ENCODE results near the gene CSH2. TPM values are rescaled to one million over a fixed set of nuclear protein-coding genes. Genes with fewer than 3 reads are reported as not detected.
"Not testable (repeated sequence)": the region's sequence is repeated elsewhere in the genome, so short reads cannot be mapped to it uniquely, and the experiment has no call there.

The CSH2 gene
- total RNA-seq, 2 experiments from 2014 or later = not detected

DNA sequence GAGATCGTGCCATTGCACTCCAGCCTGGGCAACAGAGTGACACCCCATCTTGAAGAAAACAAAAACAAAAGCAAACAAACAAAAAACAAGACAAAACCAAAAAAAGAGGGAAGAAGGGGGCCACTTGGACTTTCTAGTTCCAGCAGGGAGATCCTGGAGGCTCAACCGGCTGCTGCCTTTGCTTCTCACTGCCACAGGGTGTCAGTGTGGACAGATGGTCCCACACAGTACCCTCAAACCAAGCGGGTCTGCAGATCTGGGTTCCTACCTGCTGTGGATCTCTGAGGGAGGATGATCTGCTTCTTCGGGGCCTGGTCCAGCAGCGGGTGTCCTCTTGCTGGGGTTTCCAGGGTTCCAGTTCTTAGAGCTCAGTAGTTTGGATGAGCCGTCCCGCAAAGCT is 6.9 kb downstream of the CSH2 start:
- CTCF ChIA-PET = interaction anchor here (1.2 to 2.6 kb wide), 5 partner anchors 12 to 160 kb away, joined by 3 to 7 read pairs (median 3); partner anchors contain the start of gene GH2
- POLR2A ChIA-PET; DNase-seq; H3K4me3 Mint-ChIP-seq; H3K4me1 Mint-ChIP-seq; H3K36me3 Mint-ChIP-seq (ENCODE audit: low read depth); H3K27ac Mint-ChIP-seq; H3K9me3 Mint-ChIP-seq: not testable (repeated sequence)
- peaks cover 23% of the 10 kb centered on the region for H3K27me3 Mint-ChIP-seq

- H3K27me3 Mint-ChIP-seq = peaks cover 29% of the 10 kb centered on the region
- H3K27ac Mint-ChIP-seq = no peak overlapping the region
- CTCF ChIA-PET = interaction anchor here (0.5 to 5.8 kb wide), 4 partner anchors 11 to 31 kb away, joined by 3 to 54 read pairs (median 4); no protein-coding TSS in a partner anchor
- POLR2A ChIA-PET = no interaction called here
- H3K9me3 Mint-ChIP-seq = no peaks in the 10 kb centered on the region
- DNase-seq = no peak
- H3K36me3 Mint-ChIP-seq (ENCODE audit: low read depth) = no peaks in the 10 kb centered on the region
- H3K4me1 Mint-ChIP-seq = no peaks in the 10 kb centered on the region
- no peak overlapping the region for H3K4me3 Mint-ChIP-seq
These were observed 14.2 kb downstream of the CSH2 start for GRCh38 chr17:63859257-63859656.

- CTCF ChIA-PET = interaction anchor here (5.8 kb wide), 1 partner anchor 9 kb away, joined by 54 read pairs; no protein-coding TSS in a partner anchor
- H3K27ac Mint-ChIP-seq; DNase-seq; H3K9me3 Mint-ChIP-seq; H3K4me3 Mint-ChIP-seq; H3K4me1 Mint-ChIP-seq; H3K36me3 Mint-ChIP-seq (ENCODE audit: low read depth); POLR2A ChIA-PET: not testable (repeated sequence)
- H3K27me3 Mint-ChIP-seq = peaks cover 29% of the 10 kb centered on the region
These were observed 17.1 kb downstream of the CSH2 start for GRCh38 chr17:63856425-63856824.

DNA sequence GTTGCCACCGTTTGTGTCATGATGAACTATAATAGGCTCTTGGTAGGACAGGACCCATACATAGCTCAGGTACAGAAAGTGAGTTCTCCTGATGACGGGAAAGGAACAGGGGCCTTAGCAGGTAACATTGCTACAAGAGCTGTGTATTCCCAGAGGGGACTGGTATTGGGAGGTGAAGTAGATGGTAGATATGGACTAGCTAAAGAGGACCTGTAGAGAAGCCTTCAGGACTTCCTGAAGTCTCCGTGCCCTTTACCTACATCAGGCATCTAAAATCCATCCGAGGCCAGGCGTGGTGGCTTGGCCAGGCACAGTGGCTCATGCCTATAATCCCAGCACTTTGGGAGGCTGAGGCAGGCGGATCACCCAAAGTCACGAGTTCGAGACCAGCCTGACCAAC is 18.3 kb downstream of the CSH2 start:
- Mint-ChIP-seq H3K27me3 (peaks cover 28% of the 10 kb centered on the region), H3K4me3 (no peak overlapping the region), H3K9me3 (no peaks in the 10 kb centered on the region), H3K27ac (no peak overlapping the region), H3K4me1 (no peaks in the 10 kb centered on the region), H3K36me3 (ENCODE audit: low read depth) (no peaks in the 10 kb centered on the region)
- ChIA-PET POLR2A (no interaction called here), CTCF (interaction anchor here (0.8 to 1.1 kb wide), 3 partner anchors 8 to 12 kb away, joined by 3 read pairs; partner anchors contain the start of gene SMARCD2)
- DNase-seq = no peak

DNA sequence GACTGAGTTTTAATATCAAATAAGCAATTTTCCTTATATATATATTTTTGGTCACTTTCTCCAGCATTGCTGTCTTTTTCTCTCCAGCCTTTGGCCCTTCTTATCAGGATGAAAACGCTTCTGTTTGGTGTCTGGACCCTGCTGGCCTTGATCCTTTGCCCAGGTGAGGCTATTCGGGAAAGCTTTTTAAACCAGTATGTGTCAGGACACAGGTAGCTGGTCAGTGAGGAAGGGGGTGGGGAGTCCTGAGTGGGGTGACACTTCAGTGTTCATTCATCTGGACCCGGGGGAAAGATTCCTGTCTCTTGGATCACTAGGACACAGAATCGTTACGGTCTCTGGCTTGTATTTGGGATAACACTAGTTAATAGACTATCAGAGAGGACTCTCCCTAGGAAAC is 18.8 kb downstream of the CSH2 start:
- no peak for DNase-seq
- Mint-ChIP-seq H3K4me3 (no peak overlapping the region), H3K27me3 (peaks cover 25% of the 10 kb centered on the region), H3K4me1 (peaks cover under 1% of the 10 kb centered on the region), H3K9me3 (no peaks in the 10 kb centered on the region), H3K36me3 (ENCODE audit: low read depth) (no peaks in the 10 kb centered on the region), H3K27ac (no peak overlapping the region)
- CTCF ChIA-PET = interaction anchor here (0.8 to 1.1 kb wide), 3 partner anchors 8 to 12 kb away, joined by 3 read pairs; partner anchors contain the start of gene SMARCD2
- POLR2A ChIA-PET = no interaction called here

DNA sequence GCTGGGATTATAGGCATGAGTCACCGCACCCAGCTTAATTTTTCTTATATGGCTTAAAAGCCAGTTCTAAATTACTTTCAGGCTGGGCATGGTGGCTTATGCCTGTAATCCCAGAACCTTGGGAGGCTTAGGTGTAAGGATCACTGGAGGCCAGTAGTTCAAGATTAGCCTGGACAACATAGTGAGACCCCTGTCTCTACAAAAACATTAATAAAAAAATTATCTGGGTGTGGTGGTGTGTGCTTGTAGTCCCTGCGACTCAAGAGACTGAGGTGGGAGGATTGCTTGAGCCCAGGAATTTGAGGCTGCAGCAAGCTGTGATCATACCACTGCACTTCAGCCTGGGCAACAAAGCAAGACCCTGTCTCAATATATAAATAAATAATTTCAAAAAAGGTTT is 20.2 kb downstream of the CSH2 start:
- peaks cover 6% of the 10 kb centered on the region for H3K36me3 Mint-ChIP-seq (ENCODE audit: low read depth)
- no peak overlapping the region for H3K4me3 Mint-ChIP-seq
- H3K27ac Mint-ChIP-seq = no peak overlapping the region
- H3K27me3 Mint-ChIP-seq = peaks cover 18% of the 10 kb centered on the region
- POLR2A ChIA-PET = no interaction called here
- H3K4me1 Mint-ChIP-seq = peaks cover 11% of the 10 kb centered on the region
- peaks cover 3% of the 10 kb centered on the region for H3K9me3 Mint-ChIP-seq
- DNase-seq = no peak
- CTCF ChIA-PET = no interaction called here

DNA sequence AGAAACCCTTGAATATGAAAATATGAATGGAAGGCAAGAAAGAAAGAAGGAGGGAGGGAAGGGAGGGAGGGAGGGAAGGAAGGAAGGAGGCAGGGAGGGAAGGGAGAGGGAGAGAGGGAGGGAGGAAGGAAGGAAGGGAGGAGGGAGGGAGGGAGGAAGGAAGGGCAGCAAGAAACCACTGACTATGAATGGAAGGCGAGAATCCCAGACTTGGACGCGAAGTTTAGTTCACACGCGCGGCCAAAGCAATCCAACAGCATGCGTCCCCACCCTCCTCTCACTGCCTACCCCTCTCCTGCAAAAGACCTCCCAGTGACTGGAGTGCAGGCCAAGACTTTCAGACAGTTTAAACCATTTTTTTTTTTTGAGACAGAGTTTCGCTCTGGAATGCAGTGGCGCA is 23.1 kb downstream of the CSH2 start:
- no peak overlapping the region for H3K27ac Mint-ChIP-seq
- H3K4me1 Mint-ChIP-seq = peaks cover 18% of the 10 kb centered on the region
- peaks cover 8% of the 10 kb centered on the region for H3K9me3 Mint-ChIP-seq
- peaks cover 13% of the 10 kb centered on the region for H3K36me3 Mint-ChIP-seq (ENCODE audit: low read depth)
- ChIA-PET POLR2A (no interaction called here), CTCF (interaction anchor here (1.8 kb wide), 1 partner anchor 77 kb away, joined by 10 read pairs; the partner anchor contains the start of genes CCDC47 and DDX42)
- peaks cover 18% of the 10 kb centered on the region for H3K27me3 Mint-ChIP-seq
- no peak overlapping the region for H3K4me3 Mint-ChIP-seq
- DNase-seq = no peak

DNA sequence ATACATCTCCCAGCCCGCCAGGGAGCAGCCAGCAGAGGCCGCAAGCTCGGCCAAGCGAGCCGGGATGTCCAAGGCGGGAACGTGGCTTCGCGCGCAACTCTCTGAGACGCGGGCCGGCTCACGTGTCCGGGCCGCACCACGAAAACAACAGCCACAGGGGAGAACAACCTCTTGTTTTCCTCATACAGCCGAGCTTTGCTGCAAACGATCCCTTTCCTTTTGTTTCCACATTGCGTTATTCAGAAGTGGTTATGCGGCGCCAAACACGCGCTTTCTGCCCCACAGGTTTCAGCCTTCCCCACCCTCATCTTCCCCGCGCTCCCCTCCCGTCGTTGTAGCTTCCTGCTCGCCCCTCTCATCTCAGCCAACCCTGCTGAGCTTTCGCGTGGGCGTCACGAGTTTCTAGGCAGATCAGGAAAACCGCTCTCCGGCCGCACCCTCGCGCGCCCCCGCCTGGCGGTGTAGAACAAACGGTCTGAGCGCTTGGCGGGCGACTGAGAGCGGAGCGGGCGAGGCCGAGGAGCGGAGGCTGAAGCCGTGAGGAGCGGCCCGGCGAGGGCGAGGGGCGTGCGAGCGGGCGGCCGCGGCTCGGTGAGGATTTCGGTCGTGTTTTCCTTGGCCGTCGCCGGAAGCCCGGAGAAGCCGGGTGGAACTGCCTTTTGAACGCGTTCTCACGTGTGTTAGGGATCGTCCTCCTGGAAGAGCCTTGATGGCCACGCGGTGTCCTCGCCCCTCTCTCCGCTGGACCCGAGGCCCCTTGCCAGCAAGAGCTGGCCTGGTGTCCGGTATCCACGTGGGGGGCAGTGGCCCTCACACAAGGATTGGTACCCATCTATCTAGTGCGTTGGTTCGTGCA is 24.4 kb downstream of the CSH2 start:
- POLR2A ChIA-PET = interaction anchor here (0.6 to 0.7 kb wide), 2 partner anchors 126 to 379 kb away, joined by 3 read pairs; no protein-coding TSS in a partner anchor

DNA sequence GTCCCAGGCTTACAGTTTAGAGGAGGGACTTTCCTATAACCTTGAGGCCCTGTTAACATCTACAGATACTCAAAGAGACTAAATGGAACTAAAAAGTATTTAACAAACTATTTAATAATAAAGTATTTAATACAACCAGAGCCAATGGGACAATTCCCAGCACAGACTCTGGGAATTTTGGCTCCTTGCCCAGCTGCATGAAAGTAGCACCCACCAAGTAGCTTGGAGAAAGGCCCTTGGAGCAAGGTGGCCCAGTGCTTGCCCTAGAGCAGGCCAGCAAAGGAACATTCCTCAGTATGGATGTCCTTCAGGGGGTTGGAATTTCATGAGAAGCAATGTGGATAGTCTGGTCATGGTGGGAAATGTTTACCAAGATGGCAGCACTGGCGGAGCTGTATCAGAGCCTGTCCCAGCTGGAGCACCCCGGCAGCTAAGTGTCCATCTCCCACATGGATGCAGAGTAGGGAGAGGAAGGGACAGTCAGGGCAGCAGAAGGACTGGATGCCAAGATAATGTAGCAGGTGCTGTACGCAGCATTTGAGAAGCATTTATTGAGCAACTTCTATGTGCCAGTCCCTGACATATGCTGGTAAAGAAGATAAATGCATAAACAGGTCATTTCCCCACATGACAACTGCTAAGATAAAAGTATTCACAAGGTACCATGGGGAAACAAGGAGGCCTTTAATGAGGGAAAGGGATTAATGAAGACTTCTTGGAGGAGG is 25.8 kb downstream of the CSH2 start:
- H3K9me3 Mint-ChIP-seq = peaks cover 8% of the 10 kb centered on the region
- H3K27me3 Mint-ChIP-seq = peaks cover 10% of the 10 kb centered on the region
- H3K36me3 Mint-ChIP-seq (ENCODE audit: low read depth) = peaks cover 13% of the 10 kb centered on the region
- peaks cover 31% of the 10 kb centered on the region for H3K4me1 Mint-ChIP-seq
- no peak for DNase-seq
- ChIA-PET POLR2A (no interaction called here), CTCF (interaction anchor here (0.6 to 4.0 kb wide), 11 partner anchors 11 to 642 kb away, joined by 3 to 54 read pairs (median 4); no protein-coding TSS in a partner anchor)
- H3K27ac Mint-ChIP-seq = peak overlapping the region; percentile 98
- peak overlapping the region; percentile 50 for H3K4me3 Mint-ChIP-seq

More for the DNA sequence above, 24.4 kb downstream of the CSH2 start:
- peaks cover 11% of the 10 kb centered on the region for H3K27me3 Mint-ChIP-seq
- peak; percentile 94 for DNase-seq
- H3K27ac Mint-ChIP-seq = peak overlapping the region; percentile 98
- CTCF ChIA-PET = interaction anchor here (0.5 to 4.0 kb wide), 40 partner anchors 10 to 431 kb away, joined by 3 to 54 read pairs (median 4); partner anchors contain the start of genes CCDC47, CD79B, DDX42 and ICAM2
- H3K4me3 Mint-ChIP-seq = peak overlapping the region; percentile 68
- peaks cover 8% of the 10 kb centered on the region for H3K9me3 Mint-ChIP-seq
- peaks cover 13% of the 10 kb centered on the region for H3K36me3 Mint-ChIP-seq (ENCODE audit: low read depth)
- peaks cover 25% of the 10 kb centered on the region for H3K4me1 Mint-ChIP-seq

- Mint-ChIP-seq H3K4me3 (no peak overlapping the region), H3K4me1 (peaks cover 41% of the 10 kb centered on the region), H3K27ac (no peak overlapping the region), H3K9me3 (peaks cover 8% of the 10 kb centered on the region), H3K36me3 (ENCODE audit: low read depth) (peaks cover 18% of the 10 kb centered on the region), H3K27me3 (no peaks in the 10 kb centered on the region)
- no peak for DNase-seq
- ChIA-PET CTCF (interaction anchor here (1.6 kb wide), 1 partner anchor 72 kb away, joined by 3 read pairs; the partner anchor contains the start of genes CCDC47 and DDX42), POLR2A (no interaction called here)
These were observed 28.0 kb downstream of the CSH2 start for GRCh38 chr17:63845509-63845908.

DNA sequence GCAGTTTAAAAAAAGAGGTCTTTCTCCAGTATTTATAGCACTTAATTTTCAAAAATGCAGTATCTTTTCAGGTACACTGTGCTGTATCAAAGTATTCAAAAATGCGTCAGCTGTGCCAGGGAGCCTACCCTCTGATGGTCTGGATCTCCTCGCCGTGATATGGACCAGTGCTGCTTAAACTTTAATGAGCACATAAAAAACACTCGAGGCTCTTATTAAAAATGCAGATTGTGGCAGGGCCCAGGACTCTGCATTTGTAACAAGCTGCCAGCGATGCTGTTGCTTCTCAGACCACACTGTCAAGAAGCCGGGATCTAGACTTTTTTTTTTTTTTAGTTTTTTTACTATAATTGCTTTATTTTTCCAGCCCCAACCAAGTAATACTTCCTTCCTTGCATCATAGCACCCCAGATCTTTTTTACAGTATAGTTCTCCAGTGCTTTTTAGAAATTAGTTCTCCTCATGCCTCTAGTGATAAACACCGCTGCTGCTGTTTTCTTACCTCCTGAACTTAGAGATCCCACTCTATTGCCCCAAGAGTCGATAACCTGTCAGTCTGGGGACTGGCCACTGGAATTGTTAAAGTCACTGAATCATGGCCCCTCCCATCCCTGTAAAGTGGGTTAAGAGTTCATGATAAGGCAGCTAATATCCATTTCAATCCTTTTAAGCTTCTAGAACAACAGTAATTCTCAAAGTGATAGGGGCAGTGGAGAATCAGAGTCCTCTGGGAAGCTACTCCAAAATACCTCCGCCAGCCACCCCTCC is 29.4 kb downstream of the CSH2 start:
- CTCF ChIA-PET = interaction anchor here (0.5 to 2.6 kb wide), 11 partner anchors 8 to 517 kb away, joined by 3 to 15 read pairs (median 3); partner anchors contain the start of gene MAP3K3
- H3K36me3 Mint-ChIP-seq (ENCODE audit: low read depth) = peaks cover 20% of the 10 kb centered on the region
- H3K9me3 Mint-ChIP-seq = peaks cover 7% of the 10 kb centered on the region

GRCh38 chr17:63843387-63843888 is 30.0 kb downstream of the CSH2 start:
- ChIA-PET POLR2A (interaction anchor here (0.6 to 1.0 kb wide), 4 partner anchors 16 to 142 kb away, joined by 3 to 7 read pairs (median 4); partner anchors contain the start of gene PSMC5), CTCF (interaction anchor here (0.5 to 2.6 kb wide), 13 partner anchors 8 to 518 kb away, joined by 3 to 15 read pairs (median 3); partner anchors contain the start of gene MAP3K3)
- not testable (repeated sequence) for H3K27me3 Mint-ChIP-seq, H3K9me3 Mint-ChIP-seq
- Mint-ChIP-seq H3K4me3 (peak overlapping the region; percentile 89), H3K36me3 (ENCODE audit: low read depth) (peaks cover 16% of the 10 kb centered on the region), H3K4me1 (peaks cover 43% of the 10 kb centered on the region), H3K27ac (peak overlapping the region; percentile 98)
- DNase-seq = peak; percentile 53

More for the DNA sequence above, 29.4 kb downstream of the CSH2 start:
- peaks cover 43% of the 10 kb centered on the region for H3K4me1 Mint-ChIP-seq
- H3K27ac Mint-ChIP-seq = peak overlapping the region; percentile 98
- no peak for DNase-seq
- H3K4me3 Mint-ChIP-seq = peak overlapping the region; percentile 89
- no peaks in the 10 kb centered on the region for H3K27me3 Mint-ChIP-seq
- POLR2A ChIA-PET = interaction anchor here (0.6 to 1.0 kb wide), 3 partner anchors 17 to 142 kb away, joined by 3 to 7 read pairs (median 6); partner anchors contain the start of gene PSMC5

Measured in activated CD4-positive, alpha-beta T cell treated with anti-CD3 and anti-CD28 coated beads, Interleukin-2, amount 10 ng/mL, durations not matched to agents 7 days and 5 days (primary cell).